Aorta (tissue), 5 donors: Measurements from ENCODE around the gene MAGIX. TPM values are rescaled to one million over a fixed set of nuclear protein-coding genes. Genes with fewer than 3 reads are reported as not detected.
A peak's percentile ranks its signal among the peaks of the same experiment; 100 is the strongest.

Source experiments
- ATAC-seq: fragments of 200-7000 bp; cut with Tn5 transposase; one replicate; pipeline ENCODE4 v1.9.1; 2022; ENCODE audit warnings: moderate library complexity; ENCODE audit not compliant: low FRiP score
- DNase-seq, 2 donors: peaks; one replicate each; pipeline ENCODE4 v3.0.0-alpha.2; 2020
- H3K27ac ChIP-seq, 2 donors: one replicate each; pipeline ENCODE4 v1.5.1; 2013; ENCODE audit warnings: low read length in 2 of 2, mild to moderate bottlenecking in 2 of 2, moderate library complexity in 2 of 2, control low read depth in 1 of 2, inconsistent platforms in 1 of 2, low read depth in 1 of 2
- H3K27me3 ChIP-seq, 2 donors: one replicate each; pipeline ENCODE4 v1.6.1; 2013; ENCODE audit warnings: control low read depth in 1 of 2, low read length in 1 of 2, mild to moderate bottlenecking in 1 of 2, moderate library complexity in 1 of 2; ENCODE audit not compliant: insufficient read depth in 2 of 2, control insufficient read depth in 1 of 2
- H3K36me3 ChIP-seq, 2 donors: one replicate each; pipeline ENCODE4 v1.6.1; 2013; ENCODE audit warnings: control low read depth in 1 of 2, low read length in 1 of 2, mild to moderate bottlenecking in 1 of 2; ENCODE audit not compliant: insufficient read depth in 2 of 2, control insufficient read depth in 1 of 2
- H3K4me1 ChIP-seq, 2 donors: one replicate each; pipeline ENCODE4 v1.6.1; 2013; ENCODE audit warnings: low read length in 2 of 2, control low read depth in 1 of 2, mild to moderate bottlenecking in 1 of 2, moderate library complexity in 1 of 2; ENCODE audit not compliant: insufficient read depth in 2 of 2, control insufficient read depth in 1 of 2
- H3K4me3 ChIP-seq, 2 donors: one replicate each; pipeline ENCODE4 v1.5.1; 2013; ENCODE audit warnings: low read length in 2 of 2, control low read depth in 1 of 2, mild to moderate bottlenecking in 1 of 2
- H3K9me3 ChIP-seq: one replicate; pipeline ENCODE4 v1.6.1; 2013; ENCODE audit warnings: mild to moderate bottlenecking, low read length; ENCODE audit not compliant: control insufficient read depth
- WGBS, 2 donors: extraction: QIAGEN DNeasy Blood & Tissue Kit; methylation state at CpG; one replicate each; pipeline ENCODE4 v1.1.7; 2013; 5-methylcytosine and 5-hydroxymethylcytosine counted together
- intact Hi-C, 2 donors: fragments of 100-400 bp; cut with DNase I; formaldehyde crosslinking; loops; one replicate each; pipeline versions ENCODE4 v1.14.2 to v1.15.0; 2022
- polyA plus RNA-seq, 2 donors: library from polyadenylated mRNA; stranded (reverse); fragments of 200-250 nt; gene quantifications; one replicate each; pipeline ENCODE4 v1.2.3, GENCODE V29; 2013
- total RNA-seq, 2 donors: library from RNA; stranded (reverse); fragmentation: NEBNext Ultra II Directional; extraction: Animal tissue kit (Norgen Biotek cat#: 25700); gene quantifications; one replicate each; pipeline ENCODE4 v1.2.1, GENCODE V29; 2021
- donor health status: healthy with polysubstance abuse.
- donor health status: Bipolar disorder and iron deficiency.
- donor health status: DM: no; HTN: no; CAD: no.
- donor health status: DM: no; HTN: no; CAD: no.
- donor health status: DM: yes; HTN: yes; CAD: no.

MAGIX gene
- total and polyA plus RNA-seq, 4 donors: 1.9 to 4.9 (median 2.7) TPM

DNA sequence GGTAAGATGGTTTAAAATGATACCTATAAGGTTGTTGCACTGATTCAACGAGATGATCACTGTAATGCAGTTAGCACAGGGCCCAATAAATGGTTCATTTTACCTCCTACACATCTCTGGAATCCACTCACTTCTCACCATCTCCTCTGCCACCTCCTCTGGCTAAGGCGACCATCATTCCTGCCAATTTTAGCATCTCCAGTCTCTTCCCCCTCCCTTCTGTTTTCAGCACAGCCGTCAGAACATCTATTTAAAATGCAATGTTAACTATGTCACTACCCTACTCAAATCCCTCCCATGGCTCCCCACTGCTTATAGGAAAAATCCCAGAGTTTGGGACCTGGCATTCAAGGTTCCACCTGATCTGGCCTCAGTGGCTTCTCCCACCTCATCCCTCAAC is 41.0 kb downstream of the MAGIX start:
- Histone ChIP-seq H3K4me1 (no peaks in the 10 kb centered on the region), H3K36me3 (no peaks in the 10 kb centered on the region), H3K4me3 (no peak overlapping the region), H3K27ac (no peak overlapping the region), H3K9me3 (no peaks in the 10 kb centered on the region), H3K27me3 (no peaks in the 10 kb centered on the region)
- no peak for DNase-seq
- no peak for ATAC-seq
- WGBS, 2 donors: 59 to 75% methylated on average over 3 of the region's 3 CpGs
- intact Hi-C loops: loop anchor here in 1 of 2 donors (5.0 kb wide), 1 partner anchor 34 kb away; the partner anchor contains the start of gene CCDC22

DNA sequence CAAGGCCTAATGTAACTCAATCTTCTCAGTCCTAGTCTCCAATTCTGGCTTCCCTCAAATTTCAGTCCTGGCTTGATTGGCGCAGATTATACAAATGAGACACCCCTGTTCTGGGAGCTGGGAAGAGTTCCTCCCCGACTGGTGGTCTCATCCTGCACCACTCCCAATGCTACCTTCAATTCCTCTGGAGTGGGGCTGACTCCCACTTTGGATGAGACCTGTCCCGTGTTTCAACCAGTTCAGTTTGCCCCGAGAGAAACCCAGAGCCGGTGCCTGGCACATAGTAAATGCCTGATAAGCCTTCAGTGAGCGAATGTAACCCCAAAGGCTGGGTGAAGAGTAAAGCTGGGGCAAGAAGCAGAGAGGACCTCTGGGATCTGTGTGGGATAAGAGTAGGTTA is 41.5 kb downstream of the MAGIX start:
- no peaks in the 10 kb centered on the region for H3K9me3 ChIP-seq
- no peak overlapping the region for H3K27ac ChIP-seq
- DNase-seq (no peak), ATAC-seq (no peak)
- no peak overlapping the region for H3K4me3 ChIP-seq
- H3K36me3 ChIP-seq: no peaks in the 10 kb centered on the region
- intact Hi-C loops: loop anchor here in 1 of 2 donors (5.0 kb wide), 1 partner anchor 33 kb away; the partner anchor contains the start of gene CCDC22
- H3K4me1 ChIP-seq: no peaks in the 10 kb centered on the region
- 78 to 90% methylated on average over 6 of the region's 6 CpGs for WGBS, 2 donors
- no peaks in the 10 kb centered on the region for H3K27me3 ChIP-seq

DNA sequence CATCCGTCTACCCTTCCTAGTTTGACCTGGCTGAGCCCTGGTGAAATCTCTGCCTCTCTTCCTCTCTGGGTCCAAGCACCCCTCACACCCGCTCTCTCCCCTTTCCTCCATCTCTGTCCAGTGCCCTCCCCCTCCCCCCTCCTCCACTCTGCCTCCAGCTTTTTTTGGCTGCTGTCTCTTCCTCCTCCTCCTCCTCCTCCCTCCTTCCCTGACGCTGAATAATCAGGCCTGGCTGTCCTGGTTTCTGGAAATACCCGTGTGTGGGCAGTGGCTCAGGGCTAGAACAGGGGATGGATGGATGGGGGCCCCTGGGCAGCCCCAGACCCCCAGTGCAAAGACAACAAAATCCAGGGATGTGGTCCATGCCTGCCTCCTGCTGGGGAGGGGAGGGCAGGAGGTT is 42.2 kb downstream of the MAGIX start:
- ATAC-seq (no peak), DNase-seq (no peak)
- H3K4me3 ChIP-seq: no peak overlapping the region
- no peaks in the 10 kb centered on the region for H3K27me3 ChIP-seq
- H3K9me3 ChIP-seq: no peaks in the 10 kb centered on the region
- WGBS, 2 donors: 38 to 46% methylated on average over 4 of the region's 4 CpGs
- H3K4me1 ChIP-seq: no peaks in the 10 kb centered on the region
- intact Hi-C loops: loop anchor here in 1 of 2 donors (5.0 kb wide), 1 partner anchor 33 kb away; the partner anchor contains the start of gene CCDC22
- no peak overlapping the region for H3K27ac ChIP-seq
- H3K36me3 ChIP-seq: no peaks in the 10 kb centered on the region

DNA sequence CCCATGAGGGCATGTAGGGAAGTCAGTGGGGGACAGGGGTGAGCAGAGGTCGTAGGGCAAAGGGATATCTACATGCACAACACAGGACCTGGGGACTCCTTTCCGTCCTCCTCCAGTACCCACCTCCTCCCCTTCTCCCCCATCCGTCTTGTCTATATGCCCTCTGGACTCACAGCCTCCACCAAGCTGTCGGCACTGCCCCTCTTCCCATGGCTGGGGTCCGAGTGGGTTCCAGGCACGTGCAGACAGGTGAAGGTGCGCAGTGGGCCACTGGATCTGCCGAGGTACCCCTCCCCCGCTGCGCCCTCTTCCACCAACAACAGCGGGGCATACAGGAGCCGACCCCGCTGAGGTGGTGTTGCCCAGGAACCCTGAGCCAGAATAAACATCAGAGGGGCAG is 42.9 kb downstream of the MAGIX start:
- Histone ChIP-seq H3K4me1 (no peaks in the 10 kb centered on the region), H3K27me3 (no peaks in the 10 kb centered on the region), H3K9me3 (no peaks in the 10 kb centered on the region), H3K4me3 (no peak overlapping the region), H3K36me3 (no peaks in the 10 kb centered on the region), H3K27ac (no peak overlapping the region)
- DNase-seq (no peak), ATAC-seq (no peak)
- WGBS, 2 donors: 76 to 80% methylated on average over 13 of the region's 13 CpGs
- intact Hi-C loops: no loop called here

DNA sequence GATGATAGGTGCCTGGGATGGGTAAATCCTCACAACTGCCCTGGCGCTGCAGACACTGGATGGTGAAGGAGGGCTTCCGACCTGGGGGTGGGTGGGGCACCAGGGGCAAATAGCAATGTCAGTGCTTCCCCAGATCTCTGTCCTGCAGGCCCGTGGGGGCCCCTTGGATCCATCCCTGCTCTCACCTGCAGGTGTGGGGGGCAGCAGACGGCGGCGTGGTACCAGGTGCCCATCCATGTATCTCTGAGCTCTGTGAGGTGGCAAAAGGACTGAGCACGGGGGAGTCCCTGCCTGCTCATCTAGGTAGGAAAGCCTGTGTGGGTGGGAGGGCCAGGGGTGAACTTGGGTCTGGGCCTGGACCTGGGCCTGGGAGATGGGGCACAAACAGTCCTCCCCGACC is 44.0 kb downstream of the MAGIX start:
- no peaks in the 10 kb centered on the region for H3K36me3 ChIP-seq
- intact Hi-C loops: no loop called here
- 73 to 87% methylated on average over 8 of the region's 8 CpGs for WGBS, 2 donors
- no peak overlapping the region for H3K4me3 ChIP-seq
- H3K4me1 ChIP-seq: no peaks in the 10 kb centered on the region
- DNase-seq (peak in 1 of 2 donors; percentile 58), ATAC-seq (no peak)
- H3K9me3 ChIP-seq: no peaks in the 10 kb centered on the region
- H3K27me3 ChIP-seq: no peaks in the 10 kb centered on the region
- H3K27ac ChIP-seq: no peak overlapping the region

DNA sequence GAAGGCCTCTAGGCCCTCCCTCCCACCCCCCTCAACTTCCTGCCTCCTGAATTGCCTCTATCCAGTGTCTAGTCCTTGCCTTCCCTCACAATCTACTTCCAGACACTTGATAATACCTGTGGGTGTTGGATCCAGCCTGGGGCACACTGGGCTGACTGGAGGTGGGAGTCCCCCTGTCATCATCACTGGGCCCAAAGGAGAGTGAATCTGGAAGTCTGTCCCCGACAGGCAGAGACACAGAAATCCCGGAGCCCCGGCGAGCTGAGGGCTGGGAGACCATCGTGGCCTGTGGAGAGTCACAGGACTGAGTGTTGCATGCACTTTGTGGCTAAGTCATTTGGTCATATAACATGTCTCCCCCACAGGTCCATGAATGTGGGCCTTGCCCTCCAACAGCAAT is 45.8 kb downstream of the MAGIX start:
- no peak overlapping the region for H3K4me3 ChIP-seq
- H3K27me3 ChIP-seq: no peaks in the 10 kb centered on the region
- ATAC-seq (no peak), DNase-seq (no peak)
- no peaks in the 10 kb centered on the region for H3K4me1 ChIP-seq
- 89 to 90% methylated on average over 5 of the region's 5 CpGs for WGBS, 2 donors
- H3K9me3 ChIP-seq: no peaks in the 10 kb centered on the region
- intact Hi-C loops: no loop called here
- no peaks in the 10 kb centered on the region for H3K36me3 ChIP-seq
- H3K27ac ChIP-seq: no peak overlapping the region

DNA sequence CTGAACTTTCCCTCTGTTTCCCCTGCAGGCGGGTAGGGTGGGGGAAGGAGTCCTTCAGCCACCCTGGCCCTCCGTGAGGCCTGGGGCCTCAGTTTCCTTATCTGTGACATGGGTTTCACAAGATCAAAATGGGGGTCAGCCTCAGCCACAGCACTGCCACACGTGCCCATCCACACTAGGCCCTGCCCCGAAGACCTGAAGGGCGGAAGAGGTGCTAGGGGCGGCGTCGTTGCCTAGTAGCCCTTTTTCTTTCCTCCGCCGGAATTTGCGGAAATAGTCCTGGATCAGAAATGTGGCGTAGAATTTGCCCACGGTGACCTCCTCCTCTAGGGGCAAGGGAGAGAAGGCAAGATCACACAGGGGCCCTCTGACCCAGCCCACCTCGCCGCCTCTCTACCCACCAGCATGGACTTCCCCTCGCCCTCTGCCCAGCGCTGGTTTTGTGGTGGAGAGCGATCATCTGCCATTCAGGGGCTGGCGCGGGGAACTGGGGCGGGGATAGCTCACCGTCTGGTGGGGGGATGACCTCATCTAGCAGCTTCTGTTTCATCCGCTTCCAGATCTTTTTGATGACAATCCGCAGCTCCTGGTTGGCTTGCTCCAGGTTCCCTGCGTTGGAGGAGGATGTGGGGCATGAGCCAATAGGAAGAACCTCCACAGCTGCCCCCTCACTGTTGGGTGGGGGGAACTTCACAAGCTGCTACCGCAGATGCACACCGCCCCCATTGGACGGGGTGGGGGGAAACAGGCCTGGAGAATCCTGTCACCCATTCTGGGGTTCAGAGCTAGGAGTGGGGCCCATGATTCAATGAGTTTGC is 47.1 kb downstream of the MAGIX start:
- Histone ChIP-seq H3K4me1 (no peaks in the 10 kb centered on the region), H3K9me3 (no peaks in the 10 kb centered on the region), H3K27ac (no peak overlapping the region), H3K36me3 (no peaks in the 10 kb centered on the region), H3K27me3 (no peaks in the 10 kb centered on the region), H3K4me3 (no peak overlapping the region)
- ATAC-seq: no peak
- intact Hi-C loops: no loop called here
- peak in 1 of 2 donors; percentile 53 for DNase-seq
- 32 to 50% methylated on average over 28 of the region's 28 CpGs for WGBS, 2 donors

DNA sequence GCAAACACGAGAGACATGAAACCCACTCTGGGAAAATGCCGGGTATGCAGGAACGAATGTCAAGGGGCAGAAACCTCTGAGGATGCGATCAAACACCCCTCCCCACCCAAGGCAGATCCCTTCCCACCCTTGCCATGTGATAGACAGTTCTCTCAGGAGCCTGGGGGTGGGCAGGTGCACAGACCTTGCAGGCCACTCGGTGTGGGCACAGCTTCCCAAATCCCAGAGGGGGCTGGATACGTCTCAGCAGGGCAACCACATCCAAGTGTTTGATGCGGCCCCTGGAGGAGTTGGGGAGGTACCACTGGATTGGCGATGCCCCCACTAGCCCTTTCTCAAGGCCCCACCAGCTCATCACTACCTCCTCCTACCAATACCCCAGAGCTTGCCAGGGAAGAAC is 47.8 kb downstream of the MAGIX start:
- no peaks in the 10 kb centered on the region for H3K9me3 ChIP-seq
- DNase-seq: no peak
- H3K4me3 ChIP-seq: no peak overlapping the region
- no peak for ATAC-seq
- H3K27ac ChIP-seq: no peak overlapping the region
- WGBS, 2 donors: 67 to 69% methylated on average over 8 of the region's 8 CpGs
- intact Hi-C loops: no loop called here
- H3K4me1 ChIP-seq: no peaks in the 10 kb centered on the region
- H3K27me3 ChIP-seq: no peaks in the 10 kb centered on the region
- no peaks in the 10 kb centered on the region for H3K36me3 ChIP-seq

DNA sequence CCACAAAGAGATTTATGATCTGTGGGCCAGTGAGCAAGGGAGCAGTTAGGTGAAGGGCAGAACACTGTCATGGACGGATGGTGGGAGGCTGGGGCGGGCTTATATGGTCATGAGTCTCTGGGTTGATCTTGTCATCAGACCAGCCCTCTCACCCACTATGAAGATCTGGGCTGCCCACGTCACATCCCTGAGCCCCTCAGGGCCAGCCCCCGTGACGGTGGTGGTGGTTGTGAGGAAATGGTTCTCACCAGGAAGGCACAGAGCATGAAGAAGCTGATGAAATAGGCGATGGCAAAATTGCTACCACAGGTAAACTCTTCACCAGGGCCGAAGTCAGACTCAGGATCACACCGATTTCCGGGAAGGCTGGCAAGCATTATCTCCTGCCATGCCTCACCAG is 48.5 kb downstream of the MAGIX start:
- Histone ChIP-seq H3K9me3 (no peaks in the 10 kb centered on the region), H3K4me1 (no peaks in the 10 kb centered on the region), H3K27me3 (no peaks in the 10 kb centered on the region), H3K36me3 (no peaks in the 10 kb centered on the region), H3K27ac (no peak overlapping the region), H3K4me3 (no peak overlapping the region)
- intact Hi-C loops: no loop called here
- ATAC-seq (no peak), DNase-seq (peak in 1 of 2 donors; percentile 59)
- WGBS, 2 donors: 75 to 88% methylated on average over 9 of the region's 9 CpGs
